Neural cell (in vitro differentiated cells): Measurements from ENCODE around the gene PRR16. TPM values are rescaled to one million over a fixed set of nuclear protein-coding genes. Genes with fewer than 3 reads are reported as not detected.

Experiments
- H2AFZ ChIP-seq: fragments of 200-600, 300-800 bp; sonication (generic), shearing (Covaris generic); 2 replicates; pipeline ENCODE4 v1.6.0; 2014; ENCODE audit warnings: low read depth, mild to moderate bottlenecking, antibody characterized with exemption, low read length, moderate library complexity
- H3F3A ChIP-seq: fragments of 200-600 bp; shearing (Covaris generic); 2 replicates; pipeline ENCODE4 v1.6.1; 2016; ENCODE audit warnings: mild to moderate bottlenecking, moderate library complexity, mixed read lengths, antibody characterized with exemption, low read length; ENCODE audit not compliant: insufficient read depth, poor library complexity, severe bottlenecking
- H3K27ac ChIP-seq: fragments of 200-600, 300-800 bp; sonication (generic), shearing (Covaris generic); 2 replicates; pipeline ENCODE4 v1.5.1; 2014; ENCODE audit warnings: mild to moderate bottlenecking, low read length, moderate library complexity
- H3K27me3 ChIP-seq: fragments of 300-800, 200-600 bp; sonication (generic), shearing (Covaris generic); 2 replicates; pipeline ENCODE4 v1.6.0; 2014; ENCODE audit warnings: mild to moderate bottlenecking, low read depth, low read length, moderate library complexity; ENCODE audit not compliant: insufficient read depth
- H3K36me3 ChIP-seq: fragments of 300-800, 200-600 bp; sonication (generic), shearing (Covaris generic); 2 replicates; pipeline ENCODE4 v1.5.1; 2014; ENCODE audit warnings: mild to moderate bottlenecking, antibody characterized with exemption, low read length, moderate library complexity; ENCODE audit not compliant: insufficient read depth
- H3K4me2 ChIP-seq: fragments of 300-800, 200-600 bp; sonication (generic), shearing (Covaris generic); 2 replicates; pipeline ENCODE4 v1.6.0; 2014; ENCODE audit warnings: mild to moderate bottlenecking, low read length
- H3K4me3 ChIP-seq: fragments of 300-800, 200-600 bp; sonication (generic), shearing (Covaris generic); 2 replicates; pipeline ENCODE4 v1.5.1; 2014; ENCODE audit warnings: mild to moderate bottlenecking, low read length, moderate library complexity
- H3K79me2 ChIP-seq: fragments of 200-600 bp; shearing (Covaris generic); replicated peaks from 2 replicates; pipeline ENCODE4 v1.6.0; 2014; ENCODE audit warnings: mild to moderate bottlenecking, low read length, moderate library complexity; ENCODE audit not compliant: insufficient read depth
- H3K9ac ChIP-seq: fragments of 300-800, 200-600 bp; sonication (generic), shearing (Covaris generic); 2 replicates; pipeline ENCODE4 v1.6.1; 2016; ENCODE audit warnings: mild to moderate bottlenecking, low read length, mixed read lengths
- H3K9me2 ChIP-seq: fragments of 200-600 bp; shearing (Covaris generic); 2 replicates; pipeline ENCODE4 v1.6.1; 2016; ENCODE audit warnings: mild to moderate bottlenecking, low read length, mixed read lengths; ENCODE audit not compliant: insufficient read depth
- H3K9me3 ChIP-seq: fragments of 200-600, 300-800 bp; sonication (generic), shearing (Covaris generic); 2 replicates; pipeline ENCODE4 v1.6.1; 2016; ENCODE audit warnings: mild to moderate bottlenecking, mixed run types, low read length, moderate library complexity, mixed read lengths
- H4K20me1 ChIP-seq: fragments of 200-600 bp; shearing (Covaris generic); 2 replicates; pipeline ENCODE4 v1.6.1; 2016; ENCODE audit warnings: mild to moderate bottlenecking, mixed run types; ENCODE audit not compliant: insufficient read depth
- CTCF ChIP-seq: fragments of 450-650 bp; IDR thresholded peaks from 2 replicates; pipeline ENCODE4 v1.5.1; 2014; ENCODE audit warnings: antibody characterized with exemption, mild to moderate bottlenecking, moderate library complexity; ENCODE audit not compliant: poor library complexity, severe bottlenecking
- EP300 ChIP-seq: fragments of 450-650 bp; conservative IDR thresholded peaks from 2 replicates; pipeline ENCODE4 v1.6.1; 2014; ENCODE audit warnings: antibody characterized with exemption, mild to moderate bottlenecking, moderate library complexity; ENCODE audit not compliant: poor library complexity, severe bottlenecking
- EZH2 ChIP-seq: fragments of 200-600, 300-800 bp; shearing (Covaris generic), sonication (generic); IDR thresholded peaks from 2 replicates; pipeline ENCODE4 v1.6.1; 2014; ENCODE audit warnings: antibody characterized with exemption, low read length, borderline replicate concordance, mild to moderate bottlenecking; ENCODE audit not compliant: insufficient read depth, poor library complexity, severe bottlenecking
- MXI1 ChIP-seq: fragments of 450-650 bp; conservative IDR thresholded peaks from 2 replicates; pipeline ENCODE4 v1.6.1; 2014; ENCODE audit warnings: antibody characterized with exemption, mild to moderate bottlenecking; ENCODE audit not compliant: poor library complexity, severe bottlenecking
- POLR2AphosphoS5 ChIP-seq: IDR thresholded peaks from 2 replicates; pipeline ENCODE4 v1.6.1; 2012
- RAD21 ChIP-seq: fragments of 450-650 bp; conservative IDR thresholded peaks from 2 replicates; pipeline ENCODE4 v1.6.1; 2014; ENCODE audit warnings: antibody characterized with exemption, mild to moderate bottlenecking, moderate library complexity
- REST ChIP-seq: IDR thresholded peaks from 2 replicates; pipeline ENCODE4 v1.6.1; 2012; ENCODE audit warnings: borderline replicate concordance
- TAF1 ChIP-seq: IDR thresholded peaks from 2 replicates; pipeline ENCODE4 v1.6.1; 2012; ENCODE audit warnings: low read depth
- polyA plus RNA-seq: library from polyadenylated mRNA; depleted of rRNA; stranded (reverse); fragments of >200 nt; gene quantifications from 2 replicates; pipeline ENCODE4 v1.2.3, GENCODE V29; 2014

PRR16 gene
- polyA plus RNA-seq, 1 donor from 2014 or later, result 1.7 TPM

GRCh38 chr5:120499876-120500563 is 35.9 kb downstream of the PRR16 start:
- Histone ChIP-seq H3F3A (no peaks in the 10 kb centered on the region), H4K20me1 (no peaks in the 10 kb centered on the region), H3K9me3 (no peaks in the 10 kb centered on the region), H3K36me3 (no peaks in the 10 kb centered on the region), H3K9ac (no peak overlapping the region), H3K79me2 (no peaks in the 10 kb centered on the region), H3K4me3 (no peak overlapping the region), H2AFZ (no peak overlapping the region), H3K27ac (no peak overlapping the region), H3K9me2 (no peaks in the 10 kb centered on the region), H3K27me3 (no peaks in the 10 kb centered on the region), H3K4me2 (no peak overlapping the region)
- no peak for TF ChIP-seq EP300
- TF ChIP-seq CTCF, result no peak
- no peak for TF ChIP-seq MXI1
- TF ChIP-seq REST, result no peak
- TF ChIP-seq POLR2AphosphoS5, result no peak
- no peak for TF ChIP-seq TAF1
- no peak for TF ChIP-seq RAD21

GRCh38 chr5:120502531-120502930 is 38.4 kb downstream of the PRR16 start:
- no peaks in the 10 kb centered on the region for H3F3A ChIP-seq
- no peaks in the 10 kb centered on the region for H3K9me3 ChIP-seq
- no peaks in the 10 kb centered on the region for H3K9me2 ChIP-seq
- no peak overlapping the region for H3K4me2 ChIP-seq
- no peak overlapping the region for H3K4me3 ChIP-seq
- no peaks in the 10 kb centered on the region for H3K27me3 ChIP-seq
- no peak overlapping the region for H3K9ac ChIP-seq
- TF ChIP-seq MXI1, result no peak
- no peak for TF ChIP-seq TAF1
- no peak for TF ChIP-seq POLR2AphosphoS5
- no peak for TF ChIP-seq REST
- no peak for TF ChIP-seq EZH2
- H3K27ac ChIP-seq, result no peak overlapping the region
- H3K79me2 ChIP-seq, result no peaks in the 10 kb centered on the region
- H4K20me1 ChIP-seq, result no peaks in the 10 kb centered on the region
- H2AFZ ChIP-seq, result no peak overlapping the region
- no peaks in the 10 kb centered on the region for H3K36me3 ChIP-seq
